ENCODE data around the gene PRKAG2.

PRKAG2 gene

GRCh38 chr7:151699928-151700319, 177.0 kb downstream of the PRKAG2 start:
- H3F3A ChIP-seq (ENCODE audit: insufficient read depth) = no peaks in the 10 kb centered on the region
- H2AFZ ChIP-seq (ENCODE audit: low read depth, low read length, severe bottlenecking) = no peak overlapping the region
- no peak for TF ChIP-seq CTCF (IDR thresholded peaks at IDR 0.05; ENCODE audit: insufficient read depth, low read length, poor library complexity, severe bottlenecking)
- no peak for TF ChIP-seq EZH2phosphoT487 (conservative IDR thresholded peaks at IDR 0.05; ENCODE audit: low read length)
- H3K79me2 ChIP-seq (ENCODE audit: insufficient read depth, low read length) = no peaks in the 10 kb centered on the region
- H3K4me2 ChIP-seq (ENCODE audit: low read depth, low read length, poor library complexity, severe bottlenecking) = no peak overlapping the region
- no peaks in the 10 kb centered on the region for H3K9me3 ChIP-seq (ENCODE audit: insufficient read depth, low read length)
- H3K9ac ChIP-seq (ENCODE audit: low read length) = no peak overlapping the region
- H3K36me3 ChIP-seq (ENCODE audit: low read length) = no peaks in the 10 kb centered on the region
- no peak overlapping the region for H3K27ac ChIP-seq (ENCODE audit: low read depth, low read length)
- no peaks in the 10 kb centered on the region for H3K27me3 ChIP-seq (ENCODE audit: low read length)
- no peaks in the 10 kb centered on the region for H4K20me1 ChIP-seq (ENCODE audit: low read depth, low read length)
- no peaks in the 10 kb centered on the region for H3K9me2 ChIP-seq (replicated peaks; ENCODE audit: insufficient read depth, low read length)
- no peak overlapping the region for H3K4me3 ChIP-seq (ENCODE audit: insufficient read depth, low read length, poor library complexity, severe bottlenecking)

- no peak overlapping the region for H2AFZ ChIP-seq (ENCODE audit: low read depth, low read length, severe bottlenecking)
- H3K79me2 ChIP-seq (ENCODE audit: insufficient read depth, low read length) = no peaks in the 10 kb centered on the region
- no peaks in the 10 kb centered on the region for H3K9me3 ChIP-seq (ENCODE audit: insufficient read depth, low read length)
- no peak overlapping the region for H3K9ac ChIP-seq (ENCODE audit: low read length)
- H3K4me2 ChIP-seq (ENCODE audit: low read depth, low read length, poor library complexity, severe bottlenecking) = no peak overlapping the region
- no peaks in the 10 kb centered on the region for H3K27me3 ChIP-seq (ENCODE audit: low read length)
- no peaks in the 10 kb centered on the region for H4K20me1 ChIP-seq (ENCODE audit: low read depth, low read length)
- no peak overlapping the region for H3K4me3 ChIP-seq (ENCODE audit: insufficient read depth, low read length, poor library complexity, severe bottlenecking)
- no peaks in the 10 kb centered on the region for H3K9me2 ChIP-seq (replicated peaks; ENCODE audit: insufficient read depth, low read length)
- no peak for TF ChIP-seq EZH2phosphoT487 (conservative IDR thresholded peaks at IDR 0.05; ENCODE audit: low read length)
- no peak for TF ChIP-seq CTCF (IDR thresholded peaks at IDR 0.05; ENCODE audit: insufficient read depth, low read length, poor library complexity, severe bottlenecking)
- no peak overlapping the region for H3K27ac ChIP-seq (ENCODE audit: low read depth, low read length)
- no peaks in the 10 kb centered on the region for H3F3A ChIP-seq (ENCODE audit: insufficient read depth)
- H3K36me3 ChIP-seq (ENCODE audit: low read length) = no peaks in the 10 kb centered on the region
These were observed 177.6 kb downstream of the PRKAG2 start for GRCh38 chr7:151699147-151699927.

- TF ChIP-seq CTCF (IDR thresholded peaks at IDR 0.05; ENCODE audit: insufficient read depth, low read length, poor library complexity, severe bottlenecking) (no peak), EZH2phosphoT487 (conservative IDR thresholded peaks at IDR 0.05; ENCODE audit: low read length) (no peak)
- Histone ChIP-seq H3K79me2 (ENCODE audit: insufficient read depth, low read length) (no peaks in the 10 kb centered on the region), H3F3A (ENCODE audit: insufficient read depth) (no peaks in the 10 kb centered on the region), H3K9me3 (ENCODE audit: insufficient read depth, low read length) (no peaks in the 10 kb centered on the region), H3K4me2 (ENCODE audit: low read depth, low read length, poor library complexity, severe bottlenecking) (no peak overlapping the region), H3K36me3 (ENCODE audit: low read length) (no peaks in the 10 kb centered on the region), H3K4me3 (ENCODE audit: insufficient read depth, low read length, poor library complexity, severe bottlenecking) (no peak overlapping the region), H3K9me2 (replicated peaks; ENCODE audit: insufficient read depth, low read length) (no peaks in the 10 kb centered on the region), H2AFZ (ENCODE audit: low read depth, low read length, severe bottlenecking) (no peak overlapping the region), H3K27me3 (ENCODE audit: low read length) (no peaks in the 10 kb centered on the region), H4K20me1 (ENCODE audit: low read depth, low read length) (no peaks in the 10 kb centered on the region), H3K9ac (ENCODE audit: low read length) (no peak overlapping the region), H3K27ac (ENCODE audit: low read depth, low read length) (no peak overlapping the region)
These were observed 179.0 kb downstream of the PRKAG2 start for GRCh38 chr7:151697942-151698341.
